Right renal cortex interstitium (tissue), 3 donors: ENCODE data around the gene LIMK2. TPM values are rescaled to one million over a fixed set of nuclear protein-coding genes. Genes with fewer than 3 reads are reported as not detected.

Experiments used
- DNase-seq, 3 donors: peaks; one replicate each; pipeline ENCODE4 v3.0.0-alpha.2; 2013; ENCODE audit warnings: low read depth in 3 of 3, low spot score in 2 of 3
- polyA plus RNA-seq, 3 donors: library from polyadenylated mRNA; unstranded; fragments of 120-200 nt; gene quantifications; one replicate each; pipeline ENCODE4 v1.2.1, GENCODE V29; 2013; ENCODE audit not compliant: insufficient read length in 3 of 3

LIMK2 gene
- polyA plus RNA-seq, 3 donors, result 48.5 to 50.8 (median 49.4) TPM

GRCh38 chr22:31326877-31327276 lies 114.8 kb downstream of the LIMK2 start:
- DNase-seq, result no peak

GRCh38 chr22:31327806-31328543 lies 115.9 kb downstream of the LIMK2 start:
- no peak for DNase-seq

- DNase-seq, result no peak
Observed at GRCh38 chr22:31328544-31328960, 116.5 kb downstream of the LIMK2 start.

GRCh38 chr22:31329029-31329428 lies 116.9 kb downstream of the LIMK2 start:
- no peak for DNase-seq

Other genes with a start within 250 kb of the LIMK2 start
- 10 to 100 TPM; 33.1 to 35.0 (median 33.8) TPM for gene MORC2, start 243.5 kb upstream of the LIMK2 start, polyA plus RNA-seq
- 100 to 1,000 TPM; 202 to 232 (median 217) TPM for gene TUG1, start 243.0 kb upstream of the LIMK2 start, polyA plus RNA-seq
- 10 to 100 TPM; 26.2 to 31.6 (median 28.4) TPM for gene SMTN, start 131.0 kb upstream of the LIMK2 start, polyA plus RNA-seq
- gene SELENOM, start 104.7 kb upstream of the LIMK2 start, polyA plus RNA-seq, result 1 to 10 TPM; 6.6 to 8.0 (median 7.6) TPM
- 1 to 10 TPM; 3.5 to 3.9 (median 3.9) TPM for gene INPP5J, start 89.3 kb upstream of the LIMK2 start, polyA plus RNA-seq
- gene PLA2G3, start 71.8 kb upstream of the LIMK2 start, polyA plus RNA-seq, result under 1 TPM; 0.10 to 0.24 (median 0.13) TPM
- 10 to 100 TPM; 51.6 to 54.4 (median 54.3) TPM for gene RNF185, start 52.1 kb upstream of the LIMK2 start, polyA plus RNA-seq
- 10 to 100 TPM; 12.1 to 14.8 (median 12.9) TPM for gene PIK3IP1, start 80.2 kb downstream of the LIMK2 start, polyA plus RNA-seq
- gene PATZ1, start 134.0 kb downstream of the LIMK2 start, polyA plus RNA-seq, result 10 to 100 TPM; 68.4 to 72.1 (median 72.0) TPM
- gene DRG1, start 187.3 kb downstream of the LIMK2 start, polyA plus RNA-seq, result 10 to 100 TPM; 88.0 to 94.8 (median 93.9) TPM